ENCODE data around the gene TRDMT1. TPM values are rescaled to one million over a fixed set of nuclear protein-coding genes. Genes with fewer than 3 reads are reported as not detected.
A peak's percentile ranks its signal among the peaks of the same experiment; 100 is the strongest.

TRDMT1 gene
- total and polyA plus RNA-seq, 2 donors (not counting 1 experiment from before 2014, with no cell fraction given), result 5.8 to 7.0 TPM

DNA sequence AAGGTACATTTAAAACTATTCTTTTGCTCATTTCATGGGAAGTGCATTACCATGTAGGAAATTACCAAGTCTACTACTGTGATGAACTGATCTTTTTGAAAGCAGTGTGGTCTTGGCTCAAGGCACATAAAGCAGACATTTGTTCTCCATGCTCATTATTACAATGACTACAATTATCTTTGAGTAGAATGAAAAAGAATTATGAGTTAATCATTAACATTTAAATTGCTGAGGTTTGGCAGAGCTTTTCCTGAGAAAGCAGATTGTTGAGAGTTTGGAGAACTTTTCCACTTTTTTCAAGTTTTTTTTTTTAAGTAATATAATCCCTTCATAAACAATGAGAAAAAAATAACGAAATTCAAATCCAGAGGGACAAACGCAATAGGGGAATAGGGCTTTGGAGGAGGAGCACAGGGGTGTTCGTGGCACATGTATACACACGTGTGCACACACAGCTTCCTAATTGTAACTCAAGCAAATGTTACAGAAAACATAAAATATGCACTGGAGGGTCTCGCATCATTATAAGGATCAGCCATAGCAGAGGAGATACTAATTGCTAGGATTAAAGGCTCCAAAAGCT lies 62.9 kb downstream of the TRDMT1 start:
- H3K9ac ChIP-seq (ENCODE audit: insufficient read depth, low read length), result no peak overlapping the region
- H3K4me2 ChIP-seq (ENCODE audit: extremely low read depth, insufficient read depth, low read length), result no peak overlapping the region
- peak in 1 of 2 donors; percentile 28 for DNase-seq (ENCODE audit: low read depth in 2 of 2)
- no peak overlapping the region for H3K27ac ChIP-seq (ENCODE audit: insufficient read depth, low read length)
- H3K4me1 ChIP-seq (ENCODE audit: control insufficient read depth, extremely low read depth, insufficient read depth, low read length), result no peaks in the 10 kb centered on the region
- H3K27me3 ChIP-seq (ENCODE audit: control insufficient read depth, insufficient read depth, low read length), result no peaks in the 10 kb centered on the region
- H3K79me2 ChIP-seq (ENCODE audit: control insufficient read depth, insufficient read depth, low read length), result no peaks in the 10 kb centered on the region
- H3K4me3 ChIP-seq (replicated peaks in 1 of 4; ENCODE audit: control extremely low read depth in 1 of 4, insufficient read depth in 1 of 4, low read depth in 3 of 4, low read length in 4 of 4), result no peak overlapping the region
- no peaks in the 10 kb centered on the region for H3K9me3 ChIP-seq (ENCODE audit: control insufficient read depth, insufficient read depth, low read depth, low read length)
- TF ChIP-seq, protein P1, sequence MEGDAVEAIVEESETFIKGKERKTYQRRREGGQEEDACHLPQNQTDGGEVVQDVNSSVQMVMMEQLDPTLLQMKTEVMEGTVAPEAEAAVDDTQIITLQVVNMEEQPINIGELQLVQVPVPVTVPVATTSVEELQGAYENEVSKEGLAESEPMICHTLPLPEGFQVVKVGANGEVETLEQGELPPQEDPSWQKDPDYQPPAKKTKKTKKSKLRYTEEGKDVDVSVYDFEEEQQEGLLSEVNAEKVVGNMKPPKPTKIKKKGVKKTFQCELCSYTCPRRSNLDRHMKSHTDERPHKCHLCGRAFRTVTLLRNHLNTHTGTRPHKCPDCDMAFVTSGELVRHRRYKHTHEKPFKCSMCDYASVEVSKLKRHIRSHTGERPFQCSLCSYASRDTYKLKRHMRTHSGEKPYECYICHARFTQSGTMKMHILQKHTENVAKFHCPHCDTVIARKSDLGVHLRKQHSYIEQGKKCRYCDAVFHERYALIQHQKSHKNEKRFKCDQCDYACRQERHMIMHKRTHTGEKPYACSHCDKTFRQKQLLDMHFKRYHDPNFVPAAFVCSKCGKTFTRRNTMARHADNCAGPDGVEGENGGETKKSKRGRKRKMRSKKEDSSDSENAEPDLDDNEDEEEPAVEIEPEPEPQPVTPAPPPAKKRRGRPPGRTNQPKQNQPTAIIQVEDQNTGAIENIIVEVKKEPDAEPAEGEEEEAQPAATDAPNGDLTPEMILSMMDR (conservative IDR thresholded peaks at IDR 0.05 in 1 of 2, IDR thresholded peaks at IDR 0.05 in 1 of 2; ENCODE audit: low read depth in 1 of 2, low read length in 2 of 2), result no peak
- TF ChIP-seq EZH2 (IDR thresholded peaks at IDR 0.05; ENCODE audit: low read length, missing control alignments), result no peak
- H3K36me3 ChIP-seq (ENCODE audit: control insufficient read depth, insufficient read depth, low read length), result no peaks in the 10 kb centered on the region
- H2AFZ ChIP-seq (ENCODE audit: low read length), result no peak overlapping the region
- no peaks in the 10 kb centered on the region for H4K20me1 ChIP-seq (ENCODE audit: control insufficient read depth, extremely low read depth, insufficient read depth, low read length)

DNA sequence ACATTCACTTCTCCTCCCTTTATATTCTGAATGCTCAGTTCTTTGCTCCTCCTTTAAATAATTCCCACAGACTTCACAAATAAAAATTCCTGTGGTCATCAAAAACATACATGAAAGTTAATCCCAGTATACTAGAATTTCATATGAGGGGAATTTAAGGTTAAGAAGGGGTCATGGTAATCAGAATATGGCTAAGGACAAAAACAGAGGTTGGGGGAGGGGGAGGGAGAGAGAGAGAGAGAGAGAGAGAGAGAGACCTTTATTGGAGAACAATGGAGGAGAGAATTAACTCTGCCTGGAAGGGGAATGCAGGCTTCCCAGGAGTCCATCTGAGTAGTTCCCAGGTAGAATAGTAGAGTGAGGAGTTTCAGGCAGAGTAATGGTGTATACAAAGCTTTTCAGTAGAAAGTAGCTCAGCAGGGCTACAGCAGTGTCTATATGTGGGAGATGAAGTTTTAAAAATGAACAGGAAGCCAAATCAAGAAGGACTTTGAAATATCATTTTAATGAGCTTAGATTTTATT lies 66.7 kb downstream of the TRDMT1 start:
- TF ChIP-seq, protein P1 (conservative IDR thresholded peaks at IDR 0.05 in 1 of 2, IDR thresholded peaks at IDR 0.05 in 1 of 2; ENCODE audit: low read depth in 1 of 2, low read length in 2 of 2), result no peak
- TF ChIP-seq EZH2 (IDR thresholded peaks at IDR 0.05; ENCODE audit: low read length, missing control alignments), result no peak
- DNase-seq (ENCODE audit: low read depth in 2 of 2), result no peak
- H3K4me2 ChIP-seq (ENCODE audit: extremely low read depth, insufficient read depth, low read length), result no peak overlapping the region

DNA sequence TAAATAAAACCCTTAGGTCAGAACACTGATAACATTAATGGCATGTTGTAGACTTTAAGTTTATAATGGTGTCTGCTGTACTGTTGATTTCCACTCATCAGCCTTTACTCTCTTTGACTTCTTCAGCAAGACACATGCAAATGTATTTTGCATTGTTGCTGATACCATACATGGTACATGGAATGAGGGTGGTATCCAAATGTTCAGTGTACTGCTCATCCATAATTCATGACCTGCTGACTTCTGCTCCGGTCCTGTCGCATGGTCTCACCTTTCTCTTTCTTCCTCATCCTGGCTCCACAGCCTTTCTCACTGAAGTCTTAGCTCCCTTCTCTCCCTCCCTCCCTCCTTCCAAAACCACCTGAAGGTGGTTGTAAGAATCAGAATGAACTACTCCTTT lies 67.2 kb downstream of the TRDMT1 start:
- Histone ChIP-seq H3K4me1 (ENCODE audit: control insufficient read depth, extremely low read depth, insufficient read depth, low read length) (no peaks in the 10 kb centered on the region), H3K27me3 (ENCODE audit: control insufficient read depth, insufficient read depth, low read length) (no peaks in the 10 kb centered on the region), H2AFZ (ENCODE audit: low read length) (no peak overlapping the region), H3K4me3 (replicated peaks in 1 of 4; ENCODE audit: control extremely low read depth in 1 of 4, insufficient read depth in 1 of 4, low read depth in 3 of 4, low read length in 4 of 4) (no peak overlapping the region), H3K9me3 (ENCODE audit: control insufficient read depth, insufficient read depth, low read depth, low read length) (no peaks in the 10 kb centered on the region), H3K79me2 (ENCODE audit: control insufficient read depth, insufficient read depth, low read length) (no peaks in the 10 kb centered on the region), H3K27ac (ENCODE audit: insufficient read depth, low read length) (no peak overlapping the region), H4K20me1 (ENCODE audit: control insufficient read depth, extremely low read depth, insufficient read depth, low read length) (no peaks in the 10 kb centered on the region), H3K36me3 (ENCODE audit: control insufficient read depth, insufficient read depth, low read length) (no peaks in the 10 kb centered on the region), H3K9ac (ENCODE audit: insufficient read depth, low read length) (no peak overlapping the region), H3K4me2 (ENCODE audit: extremely low read depth, insufficient read depth, low read length) (no peak overlapping the region)
- no peak for DNase-seq (ENCODE audit: low read depth in 2 of 2)
- no peak for TF ChIP-seq EZH2 (IDR thresholded peaks at IDR 0.05; ENCODE audit: low read length, missing control alignments)
- TF ChIP-seq, protein P1 (conservative IDR thresholded peaks at IDR 0.05 in 1 of 2, IDR thresholded peaks at IDR 0.05 in 1 of 2; ENCODE audit: low read depth in 1 of 2, low read length in 2 of 2), result no peak

More for the DNA sequence above, 66.7 kb downstream of the TRDMT1 start:
- no peak overlapping the region for H3K4me3 ChIP-seq (replicated peaks in 1 of 4; ENCODE audit: control extremely low read depth in 1 of 4, insufficient read depth in 1 of 4, low read depth in 3 of 4, low read length in 4 of 4)
- no peaks in the 10 kb centered on the region for H3K79me2 ChIP-seq (ENCODE audit: control insufficient read depth, insufficient read depth, low read length)
- H4K20me1 ChIP-seq (ENCODE audit: control insufficient read depth, extremely low read depth, insufficient read depth, low read length), result no peaks in the 10 kb centered on the region
- no peaks in the 10 kb centered on the region for H3K27me3 ChIP-seq (ENCODE audit: control insufficient read depth, insufficient read depth, low read length)
- no peaks in the 10 kb centered on the region for H3K36me3 ChIP-seq (ENCODE audit: control insufficient read depth, insufficient read depth, low read length)
- no peak overlapping the region for H2AFZ ChIP-seq (ENCODE audit: low read length)
- no peaks in the 10 kb centered on the region for H3K4me1 ChIP-seq (ENCODE audit: control insufficient read depth, extremely low read depth, insufficient read depth, low read length)
- H3K9ac ChIP-seq (ENCODE audit: insufficient read depth, low read length), result no peak overlapping the region
- H3K27ac ChIP-seq (ENCODE audit: insufficient read depth, low read length), result no peak overlapping the region
- no peaks in the 10 kb centered on the region for H3K9me3 ChIP-seq (ENCODE audit: control insufficient read depth, insufficient read depth, low read depth, low read length)
